Measurements from ENCODE around the gene ATXN7L3. TPM values are rescaled to one million over a fixed set of nuclear protein-coding genes. Genes with fewer than 3 reads are reported as not detected.

Gene ATXN7L3
- total and polyA plus RNA-seq, 9 of the 15 experiments (the other 6 are each of a cell fraction or from before 2014, with no cell fraction given), result 0.62 to 66.1 (median 33.2) TPM

GRCh38 chr17:44219108-44219615 is 19.5 kb upstream of the ATXN7L3 start (continued):
- TF ChIP-seq SLC30A9 (CRISPR knock-in tag; IDR thresholded peaks at IDR 0.05) (no peak), ZNF121 (CRISPR knock-in tag; conservative IDR thresholded peaks at IDR 0.05) (no peak), ETV6 (IDR thresholded peaks at IDR 0.05; ENCODE audit: borderline replicate concordance in 1 of 2, low read depth in 2 of 2, low read length in 1 of 2) (no peak), ETV6 (CRISPR knock-in tag; IDR thresholded peaks at IDR 0.05; ENCODE audit: borderline replicate concordance) (no peak), MLLT1 (IDR thresholded peaks at IDR 0.05) (no peak), FOXM1 (IDR thresholded peaks at IDR 0.05; ENCODE audit: low read depth) (no peak), FOXM1 (CRISPR knock-in tag; IDR thresholded peaks at IDR 0.05; ENCODE audit: low read depth) (peak; percentile 64; the same call in 1 of the 2 replicates), RBFOX2 (IDR thresholded peaks at IDR 0.05; ENCODE audit: low read depth, low read length) (peak; percentile 82), ZNF232 (CRISPR knock-in tag; IDR thresholded peaks at IDR 0.05) (no peak), NFIC (IDR thresholded peaks at IDR 0.05) (0 out of 2 replicates have a peak, but pooled peaks have one; percentile 9), ETS2 (tag; IDR thresholded peaks at IDR 0.05; ENCODE audit: borderline replicate concordance, poor library complexity, severe bottlenecking) (peak; percentile 38), HMGN3 (IDR thresholded peaks at IDR 0.05; ENCODE audit: borderline replicate concordance, extremely low read depth, insufficient read length, low read depth, low read length) (peak; percentile 59), GTF2F1 (IDR thresholded peaks at IDR 0.05; ENCODE audit: low read depth, low read length) (no peak), RB1 (IDR thresholded peaks at IDR 0.05; ENCODE audit: low read depth) (0 out of 2 replicates have a peak, but pooled peaks have one; percentile 71), BRF1 (IDR thresholded peaks at IDR 0.05; ENCODE audit: borderline replicate concordance, extremely low read depth, insufficient read length) (no peak), ZBED1 (IDR thresholded peaks at IDR 0.05) (no peak), NONO (IDR thresholded peaks at IDR 0.05; ENCODE audit: low read depth in 2 of 2, low read length in 1 of 2) (peak; percentile 14 to 48; a peak in 3 of 4 replicates)
- TF ChIP-seq, protein P1, sequence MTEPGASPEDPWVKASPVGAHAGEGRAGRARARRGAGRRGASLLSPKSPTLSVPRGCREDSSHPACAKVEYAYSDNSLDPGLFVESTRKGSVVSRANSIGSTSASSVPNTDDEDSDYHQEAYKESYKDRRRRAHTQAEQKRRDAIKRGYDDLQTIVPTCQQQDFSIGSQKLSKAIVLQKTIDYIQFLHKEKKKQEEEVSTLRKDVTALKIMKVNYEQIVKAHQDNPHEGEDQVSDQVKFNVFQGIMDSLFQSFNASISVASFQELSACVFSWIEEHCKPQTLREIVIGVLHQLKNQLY (CRISPR knock-in tag; conservative IDR thresholded peaks at IDR 0.05), result no peak
- TF ChIP-seq, protein P2, sequence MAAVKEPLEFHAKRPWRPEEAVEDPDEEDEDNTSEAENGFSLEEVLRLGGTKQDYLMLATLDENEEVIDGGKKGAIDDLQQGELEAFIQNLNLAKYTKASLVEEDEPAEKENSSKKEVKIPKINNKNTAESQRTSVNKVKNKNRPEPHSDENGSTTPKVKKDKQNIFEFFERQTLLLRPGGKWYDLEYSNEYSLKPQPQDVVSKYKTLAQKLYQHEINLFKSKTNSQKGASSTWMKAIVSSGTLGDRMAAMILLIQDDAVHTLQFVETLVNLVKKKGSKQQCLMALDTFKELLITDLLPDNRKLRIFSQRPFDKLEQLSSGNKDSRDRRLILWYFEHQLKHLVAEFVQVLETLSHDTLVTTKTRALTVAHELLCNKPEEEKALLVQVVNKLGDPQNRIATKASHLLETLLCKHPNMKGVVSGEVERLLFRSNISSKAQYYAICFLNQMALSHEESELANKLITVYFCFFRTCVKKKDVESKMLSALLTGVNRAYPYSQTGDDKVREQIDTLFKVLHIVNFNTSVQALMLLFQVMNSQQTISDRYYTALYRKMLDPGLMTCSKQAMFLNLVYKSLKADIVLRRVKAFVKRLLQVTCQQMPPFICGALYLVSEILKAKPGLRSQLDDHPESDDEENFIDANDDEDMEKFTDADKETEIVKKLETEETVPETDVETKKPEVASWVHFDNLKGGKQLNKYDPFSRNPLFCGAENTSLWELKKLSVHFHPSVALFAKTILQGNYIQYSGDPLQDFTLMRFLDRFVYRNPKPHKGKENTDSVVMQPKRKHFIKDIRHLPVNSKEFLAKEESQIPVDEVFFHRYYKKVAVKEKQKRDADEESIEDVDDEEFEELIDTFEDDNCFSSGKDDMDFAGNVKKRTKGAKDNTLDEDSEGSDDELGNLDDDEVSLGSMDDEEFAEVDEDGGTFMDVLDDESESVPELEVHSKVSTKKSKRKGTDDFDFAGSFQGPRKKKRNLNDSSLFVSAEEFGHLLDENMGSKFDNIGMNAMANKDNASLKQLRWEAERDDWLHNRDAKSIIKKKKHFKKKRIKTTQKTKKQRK (IDR thresholded peaks at IDR 0.05; ENCODE audit: borderline replicate concordance, low read depth, low read length), result no peak
- TF ChIP-seq, protein P3, sequence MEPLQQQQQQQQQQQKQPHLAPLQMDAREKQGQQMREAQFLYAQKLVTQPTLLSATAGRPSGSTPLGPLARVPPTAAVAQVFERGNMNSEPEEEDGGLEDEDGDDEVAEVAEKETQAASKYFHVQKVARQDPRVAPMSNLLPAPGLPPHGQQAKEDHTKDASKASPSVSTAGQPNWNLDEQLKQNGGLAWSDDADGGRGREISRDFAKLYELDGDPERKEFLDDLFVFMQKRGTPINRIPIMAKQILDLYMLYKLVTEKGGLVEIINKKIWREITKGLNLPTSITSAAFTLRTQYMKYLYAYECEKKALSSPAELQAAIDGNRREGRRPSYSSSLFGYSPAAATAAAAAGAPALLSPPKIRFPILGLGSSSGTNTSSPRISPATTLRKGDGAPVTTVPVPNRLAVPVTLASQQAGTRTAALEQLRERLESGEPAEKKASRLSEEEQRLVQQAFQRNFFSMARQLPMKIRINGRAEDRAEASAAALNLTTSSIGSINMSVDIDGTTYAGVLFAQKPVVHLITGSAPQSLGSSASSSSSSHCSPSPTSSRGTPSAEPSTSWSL (CRISPR knock-in tag; IDR thresholded peaks at IDR 0.05; ENCODE audit: borderline replicate concordance), result no peak

All from K562 (cell line).